Stimulated activated CD4-positive, alpha-beta T cell treated with anti-CD3 and anti-CD28 coated beads, TNF-alpha, amount 100 ng/mL, for 48 hours (primary cell): ENCODE data around the gene RBFOX1.

ENCODE experiments used
- DNase-seq, 3 donors: peaks; one replicate each; pipeline ENCODE4 v3.0.0-alpha.2; 2020; ENCODE audit warnings: low read depth in 3 of 3

The RBFOX1 gene

GRCh38 chr16:7675628-7676027 is 343.0 kb downstream of the RBFOX1 start:
- no peak for DNase-seq

DNA sequence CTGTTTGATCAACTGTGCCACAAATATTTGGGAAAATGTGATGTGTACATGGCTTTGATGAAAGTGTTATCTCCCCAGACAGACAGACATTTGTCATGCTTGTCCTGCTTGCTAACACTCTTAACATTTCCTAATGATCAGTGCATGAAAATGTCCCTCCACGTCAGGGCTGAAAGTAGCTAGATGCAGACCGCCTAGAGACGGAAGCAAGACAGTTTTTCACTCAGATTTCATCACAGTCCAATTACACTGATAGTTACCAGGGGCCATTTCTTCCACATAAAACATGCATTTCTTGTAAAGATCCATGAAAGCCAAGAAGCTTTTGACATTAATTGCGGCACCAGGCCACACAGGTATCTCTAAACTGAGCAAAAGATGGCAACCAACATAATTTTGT is 347.7 kb downstream of the RBFOX1 start:
- no peak for DNase-seq

GRCh38 chr16:7688811-7689210 is 356.2 kb downstream of the RBFOX1 start:
- DNase-seq: no peak

- no peak for DNase-seq
Measured at GRCh38 chr16:7689234-7689633, 356.6 kb downstream of the RBFOX1 start.

GRCh38 chr16:7691533-7691932 is 358.9 kb downstream of the RBFOX1 start:
- no peak for DNase-seq

- DNase-seq: no peak
Measured at GRCh38 chr16:7703672-7704071, 371.0 kb downstream of the RBFOX1 start.

- no peak for DNase-seq
Measured at GRCh38 chr16:7705885-7706284, 373.2 kb downstream of the RBFOX1 start.

- DNase-seq: no peak
Measured at GRCh38 chr16:7709186-7709585, 376.5 kb downstream of the RBFOX1 start.

DNA sequence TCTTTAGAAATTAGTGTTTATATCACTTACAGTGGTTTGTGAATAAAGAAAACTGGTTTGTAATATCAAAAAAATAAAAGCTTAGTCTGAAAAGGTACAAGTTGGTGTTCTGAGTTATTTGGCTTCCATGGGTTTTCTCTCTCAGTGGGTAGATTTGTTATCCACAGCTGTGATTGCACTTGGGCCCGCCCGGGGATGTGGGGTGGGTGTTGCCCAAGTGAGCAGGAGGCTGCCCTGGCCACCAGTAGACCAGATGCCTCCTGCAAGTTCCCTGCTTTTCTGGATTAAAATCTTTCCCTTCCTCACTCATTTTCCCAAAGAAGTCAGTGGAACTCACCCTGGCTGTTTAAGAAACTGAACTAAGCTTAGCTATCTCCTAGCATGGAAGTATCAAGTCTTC is 380.6 kb downstream of the RBFOX1 start:
- DNase-seq: no peak

GRCh38 chr16:7714775-7715174 is 382.1 kb downstream of the RBFOX1 start:
- DNase-seq: no peak

DNA sequence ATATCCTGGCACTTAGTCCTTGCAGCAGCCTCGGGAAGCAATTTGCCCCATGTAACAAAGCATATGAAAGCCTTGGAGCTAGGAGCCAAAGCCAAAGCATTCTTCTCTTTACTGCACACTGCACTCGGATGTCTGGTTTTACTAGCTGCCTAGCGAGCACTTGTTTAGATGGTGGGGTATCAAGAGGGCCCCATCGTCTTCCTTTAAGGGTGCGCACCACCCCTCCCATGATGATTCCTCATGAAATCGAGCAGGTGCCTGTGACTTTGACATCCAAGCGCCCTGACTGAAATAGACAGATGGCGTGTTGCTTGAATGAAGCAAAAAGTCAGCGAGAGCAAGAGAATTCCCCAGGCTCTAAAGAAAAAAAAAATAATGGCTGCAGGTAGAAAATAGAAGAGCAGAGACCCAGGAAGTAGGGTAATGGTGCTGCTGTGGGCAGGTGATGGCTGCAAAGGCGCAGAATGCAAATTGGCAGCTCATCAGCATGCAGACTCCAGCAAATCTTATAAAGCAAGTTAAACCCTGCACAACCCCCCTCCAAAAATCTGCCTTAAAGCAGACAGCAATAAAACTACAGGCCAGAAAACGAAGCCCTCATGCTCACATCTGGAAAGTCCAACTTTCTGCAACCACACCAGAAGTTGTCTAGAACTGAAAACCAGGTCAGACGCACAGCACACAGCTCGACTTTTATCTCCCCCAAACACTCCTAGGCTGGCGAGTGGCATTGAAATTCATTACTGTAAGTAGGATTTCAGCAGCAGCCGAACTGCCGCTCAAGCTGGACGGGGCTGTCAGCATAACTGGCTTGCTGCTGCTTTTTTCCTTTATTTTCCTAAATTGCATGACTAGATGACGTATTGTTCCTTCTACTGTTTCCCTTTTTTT is 384.3 kb downstream of the RBFOX1 start:
- DNase-seq: no peak

DNA sequence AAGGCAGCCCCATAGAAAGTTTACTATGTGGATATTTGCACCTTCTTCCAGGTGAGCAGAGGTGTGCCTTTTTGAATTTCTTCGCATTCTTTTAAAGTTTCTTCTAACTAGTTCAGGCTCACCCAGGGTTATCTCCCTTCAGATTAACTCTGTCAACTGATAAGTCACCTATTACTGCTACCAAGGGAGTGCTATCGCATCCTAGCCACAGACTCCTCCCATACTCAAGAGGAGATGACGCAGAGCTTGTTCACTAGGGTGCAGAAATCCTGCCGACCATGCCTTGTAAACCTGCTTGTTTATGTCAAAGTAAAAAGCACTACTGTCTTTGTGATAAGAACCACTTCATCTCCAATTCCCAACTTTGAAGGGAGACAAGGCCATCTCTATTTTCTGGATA is 390.1 kb downstream of the RBFOX1 start:
- DNase-seq: no peak

GRCh38 chr16:7731141-7731540 is 398.5 kb downstream of the RBFOX1 start:
- DNase-seq: no peak

GRCh38 chr16:7736138-7736665 is 403.6 kb downstream of the RBFOX1 start:
- no peak for DNase-seq

- no peak for DNase-seq
Measured at GRCh38 chr16:7742626-7743025, 410.0 kb downstream of the RBFOX1 start.

DNA sequence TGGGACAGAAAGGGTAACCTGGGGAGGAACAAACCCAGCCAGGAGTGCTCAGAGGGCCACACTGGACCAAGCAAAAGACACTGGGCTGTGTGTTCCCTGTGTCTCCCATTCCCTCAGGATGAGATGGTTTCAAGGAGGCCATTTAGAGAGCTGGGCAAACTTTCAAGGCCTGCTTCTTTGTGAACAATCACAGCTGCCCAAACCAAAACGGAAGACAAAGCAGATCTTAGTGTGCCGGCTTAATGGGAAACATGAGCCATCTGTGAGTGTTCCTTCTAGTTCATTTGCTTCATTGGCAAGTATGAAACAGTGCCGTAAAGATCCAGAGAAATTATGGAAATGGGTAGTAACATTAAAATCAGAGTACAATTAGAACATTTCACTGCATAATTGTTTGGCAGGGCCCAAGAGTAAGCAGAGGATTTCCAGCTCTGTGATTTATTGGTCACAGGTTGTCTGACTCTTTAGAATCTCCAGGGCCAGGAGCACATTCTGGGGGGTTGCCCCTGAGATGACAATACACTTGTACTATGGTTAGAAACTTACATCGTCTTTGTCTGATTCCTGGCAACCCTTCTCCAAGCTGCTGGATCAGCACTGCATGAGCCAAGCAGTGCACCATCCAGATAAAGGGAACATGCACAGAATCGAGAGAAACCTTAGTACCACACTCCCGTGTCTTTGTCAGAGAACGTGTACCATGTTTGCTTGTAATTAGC is 412.1 kb downstream of the RBFOX1 start:
- DNase-seq: no peak

DNA sequence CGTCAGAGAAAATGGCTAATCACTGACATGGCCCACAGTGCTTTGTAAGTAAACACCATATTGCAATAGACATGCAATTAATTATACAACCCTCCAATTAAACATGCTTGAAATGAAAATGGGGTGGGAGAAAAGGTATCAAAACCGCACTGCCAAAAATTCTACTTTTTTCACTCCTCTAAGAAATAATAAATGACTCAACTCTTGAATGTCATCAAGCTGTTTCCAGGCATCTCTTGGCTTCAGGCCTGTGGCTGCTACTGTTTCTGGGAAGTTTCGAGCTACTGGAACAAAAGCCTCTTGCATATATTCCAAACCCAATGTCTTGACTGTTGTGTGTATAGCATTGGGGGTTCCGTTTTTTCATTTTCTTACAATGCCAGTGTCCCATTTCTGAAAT is 412.6 kb downstream of the RBFOX1 start:
- DNase-seq: no peak

DNA sequence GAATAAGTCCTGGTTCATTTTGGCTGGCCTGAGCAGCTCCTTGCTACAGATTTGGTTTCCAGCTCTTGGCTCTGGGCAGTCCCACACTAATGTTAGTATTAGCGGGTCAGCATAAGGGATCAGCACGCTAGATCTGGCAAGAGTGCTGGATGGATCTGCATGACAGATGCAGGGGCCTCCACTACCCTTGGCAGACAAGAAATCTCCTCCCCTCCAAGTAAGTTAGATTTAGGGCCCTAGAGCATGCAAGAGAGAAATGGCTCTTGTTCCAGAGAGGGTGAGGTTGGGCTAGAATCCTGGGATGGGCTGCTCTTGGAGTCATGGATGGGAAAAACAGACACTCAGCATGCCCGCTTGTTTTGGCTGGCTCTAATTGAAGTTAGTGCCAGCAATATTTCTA is 414.3 kb downstream of the RBFOX1 start:
- no peak for DNase-seq

DNA sequence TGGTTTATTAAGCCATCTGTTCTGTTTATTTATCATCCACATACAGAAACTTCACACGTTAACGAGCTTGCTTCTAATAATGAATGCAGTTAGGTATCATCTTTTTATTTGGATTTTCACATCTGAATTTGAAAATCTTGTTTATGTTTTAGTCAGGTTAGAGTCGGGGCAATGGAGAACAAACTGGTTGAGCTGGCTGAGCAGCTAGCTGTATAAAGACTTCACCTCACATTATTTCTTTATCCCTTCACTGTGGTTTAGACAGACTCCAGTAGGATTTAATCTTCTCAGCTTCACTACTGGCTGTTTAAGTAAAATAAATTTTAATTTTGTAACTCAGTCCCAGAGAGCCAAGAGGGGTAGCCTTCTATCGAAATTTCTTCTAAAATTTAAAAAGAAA is 415.9 kb downstream of the RBFOX1 start:
- DNase-seq: no peak

DNA sequence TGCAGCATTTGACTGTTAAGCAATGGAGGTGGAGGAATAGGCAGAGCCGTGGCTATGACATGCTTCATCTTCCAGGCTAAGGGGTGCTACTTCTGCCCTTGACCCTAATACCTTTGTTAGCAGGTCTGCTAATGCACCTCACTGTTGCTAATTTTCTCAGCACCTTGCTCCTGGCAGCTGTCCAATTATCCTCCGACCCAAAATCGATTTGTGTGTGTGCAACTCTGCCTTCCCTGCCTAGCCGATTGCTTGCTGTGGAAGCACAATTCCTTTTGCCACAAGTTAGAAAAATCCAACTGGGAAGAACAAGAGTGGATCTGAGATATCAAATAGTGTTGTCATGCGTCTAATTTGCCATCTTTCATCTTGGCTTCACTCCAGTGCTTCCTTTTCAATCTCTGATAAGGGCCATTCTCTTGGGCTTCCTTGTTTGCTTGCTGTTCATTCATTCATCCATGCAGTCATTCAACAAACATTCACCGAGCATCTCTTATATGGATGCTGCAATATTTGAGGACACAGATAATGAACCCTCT is 422.8 kb downstream of the RBFOX1 start:
- no peak for DNase-seq
